Memory B cell (primary cell): ENCODE data around the gene PKM.

ENCODE experiments used
- ATAC-seq: fragments of 150-1000 bp; cut with Tn5 transposase; 2 replicates; pipeline ENCODE4 v1.10.0; 2021; ENCODE audit warnings: low read depth, mild to moderate bottlenecking, moderate library complexity
- DNase-seq, 2 donors: peaks; one replicate each; pipeline ENCODE4 v3.0.0; 2022; ENCODE audit warnings: low spot score in 2 of 2
- H3K27ac Mint-ChIP-seq: one replicate; pipeline ENCODE4 v1.8.0; 2022; ENCODE audit warnings: mild to moderate bottlenecking, moderate library complexity, mixed read lengths
- H3K27me3 Mint-ChIP-seq: one replicate; pipeline ENCODE4 v1.8.0; 2022; ENCODE audit warnings: mixed read lengths
- H3K36me3 Mint-ChIP-seq: one replicate; pipeline ENCODE4 v1.8.0; 2022; ENCODE audit warnings: mild to moderate bottlenecking, mixed read lengths
- H3K4me1 Mint-ChIP-seq: one replicate; pipeline ENCODE4 v1.8.0; 2022; ENCODE audit warnings: mixed read lengths
- H3K4me3 Mint-ChIP-seq: one replicate; pipeline ENCODE4 v1.8.0; 2022; ENCODE audit warnings: mild to moderate bottlenecking, moderate library complexity, mixed read lengths
- H3K9me3 Mint-ChIP-seq: one replicate; pipeline ENCODE4 v1.8.0; 2022; ENCODE audit warnings: mixed read lengths

The PKM gene

GRCh38 chr15:72201391-72201921 lies 29.5 kb downstream of the PKM start:
- Mint-ChIP-seq H3K4me3 (no peak overlapping the region), H3K27ac (peak overlapping the region; percentile 58), H3K9me3 (no peaks in the 10 kb centered on the region), H3K36me3 (peaks cover 30% of the 10 kb centered on the region), H3K4me1 (peaks cover 14% of the 10 kb centered on the region), H3K27me3 (peaks cover 4% of the 10 kb centered on the region)
- ATAC-seq (no peak), DNase-seq (no peak)

DNA sequence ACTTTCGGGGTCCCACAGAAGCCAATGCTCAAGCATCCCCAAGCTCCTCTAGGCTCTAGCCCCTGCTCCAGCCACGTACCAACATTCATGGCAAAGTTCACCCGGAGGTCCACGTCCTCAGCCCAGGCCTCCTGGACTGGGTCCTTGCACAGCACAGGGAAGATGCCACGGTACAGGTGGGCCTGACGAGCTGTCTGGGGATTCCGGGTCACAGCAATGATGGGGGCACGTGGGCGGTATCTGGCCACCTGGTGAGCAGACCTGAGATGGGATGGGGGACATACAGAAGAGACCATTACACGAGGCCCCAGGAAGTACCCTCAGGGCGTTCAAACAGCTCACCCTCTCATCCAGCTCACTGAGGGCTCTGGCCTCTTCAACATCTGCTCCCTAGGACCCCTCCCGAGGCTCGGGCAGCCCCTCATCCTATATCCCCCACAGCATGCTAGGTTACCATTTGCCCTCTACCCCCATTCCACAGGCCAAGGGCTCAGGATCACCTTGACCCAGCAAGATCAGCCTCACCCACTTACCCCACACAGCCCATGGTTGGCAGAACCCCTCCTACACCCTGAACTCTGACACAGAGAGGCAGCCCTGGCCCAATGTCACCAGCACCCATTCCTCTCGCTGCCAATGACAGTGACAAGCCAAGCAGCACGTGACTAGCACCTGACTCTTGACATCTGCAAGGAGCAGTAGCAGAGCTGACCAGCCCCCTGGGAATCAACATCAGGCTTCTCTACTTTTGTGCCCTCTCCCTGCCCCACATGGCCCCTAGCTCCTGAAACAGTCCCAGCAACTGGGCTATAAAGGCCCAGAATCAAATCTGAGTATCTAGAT lies 30.4 kb downstream of the PKM start:
- Mint-ChIP-seq H3K4me3 (no peak overlapping the region), H3K36me3 (peaks cover 25% of the 10 kb centered on the region), H3K9me3 (no peaks in the 10 kb centered on the region), H3K4me1 (peaks cover 14% of the 10 kb centered on the region), H3K27me3 (peaks cover 7% of the 10 kb centered on the region), H3K27ac (peak overlapping the region; percentile 58)
- no peak for DNase-seq
- no peak for ATAC-seq

DNA sequence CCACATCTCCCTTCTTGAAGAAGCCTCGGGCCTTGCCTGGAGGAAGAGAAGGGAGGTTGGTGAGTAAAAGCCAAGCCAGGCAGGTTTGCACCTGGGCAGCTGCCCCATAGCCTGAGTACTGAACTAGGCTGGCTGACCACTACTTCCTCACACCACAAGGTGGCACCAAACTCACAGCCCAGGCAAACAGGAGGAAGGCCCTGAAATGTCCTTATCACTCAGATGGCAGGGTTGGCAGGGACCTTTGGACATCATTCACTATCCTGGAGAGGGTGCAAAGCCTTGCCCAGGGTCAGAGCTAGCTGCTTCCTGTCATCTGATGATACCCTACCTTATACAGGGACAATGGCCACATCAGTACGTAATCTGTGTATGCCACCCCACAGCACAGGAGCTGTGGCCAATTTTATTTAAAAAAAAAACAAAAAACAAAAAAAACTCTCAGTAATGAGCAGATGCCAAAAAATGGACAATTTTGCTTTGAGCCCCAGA lies 31.2 kb downstream of the PKM start:
- Mint-ChIP-seq H3K36me3 (peaks cover 25% of the 10 kb centered on the region), H3K27me3 (peaks cover 7% of the 10 kb centered on the region), H3K4me3 (no peak overlapping the region), H3K9me3 (no peaks in the 10 kb centered on the region), H3K27ac (no peak overlapping the region), H3K4me1 (peaks cover 18% of the 10 kb centered on the region)
- ATAC-seq = peak; percentile 80
- peak; percentile 75 to 78 for DNase-seq

DNA sequence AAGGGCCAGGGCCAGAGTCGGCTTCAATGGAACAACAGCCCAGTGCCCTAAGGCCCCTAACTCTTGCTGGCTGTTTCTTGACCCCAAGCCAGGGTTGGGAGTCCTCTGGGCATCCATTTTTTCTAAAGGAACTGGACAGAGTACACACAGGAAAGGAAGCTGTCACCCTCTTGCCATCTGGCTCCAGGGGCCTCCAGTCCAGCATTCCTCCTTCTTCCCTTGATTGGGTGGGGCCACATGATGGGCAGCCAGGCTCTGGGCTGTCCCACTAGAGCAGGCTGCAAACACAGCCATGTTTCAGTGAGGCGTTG lies 31.8 kb downstream of the PKM start:
- Mint-ChIP-seq H3K36me3 (peaks cover 22% of the 10 kb centered on the region), H3K4me3 (no peak overlapping the region), H3K9me3 (no peaks in the 10 kb centered on the region), H3K4me1 (peaks cover 18% of the 10 kb centered on the region), H3K27me3 (peaks cover 9% of the 10 kb centered on the region), H3K27ac (no peak overlapping the region)
- ATAC-seq (no peak), DNase-seq (no peak)

DNA sequence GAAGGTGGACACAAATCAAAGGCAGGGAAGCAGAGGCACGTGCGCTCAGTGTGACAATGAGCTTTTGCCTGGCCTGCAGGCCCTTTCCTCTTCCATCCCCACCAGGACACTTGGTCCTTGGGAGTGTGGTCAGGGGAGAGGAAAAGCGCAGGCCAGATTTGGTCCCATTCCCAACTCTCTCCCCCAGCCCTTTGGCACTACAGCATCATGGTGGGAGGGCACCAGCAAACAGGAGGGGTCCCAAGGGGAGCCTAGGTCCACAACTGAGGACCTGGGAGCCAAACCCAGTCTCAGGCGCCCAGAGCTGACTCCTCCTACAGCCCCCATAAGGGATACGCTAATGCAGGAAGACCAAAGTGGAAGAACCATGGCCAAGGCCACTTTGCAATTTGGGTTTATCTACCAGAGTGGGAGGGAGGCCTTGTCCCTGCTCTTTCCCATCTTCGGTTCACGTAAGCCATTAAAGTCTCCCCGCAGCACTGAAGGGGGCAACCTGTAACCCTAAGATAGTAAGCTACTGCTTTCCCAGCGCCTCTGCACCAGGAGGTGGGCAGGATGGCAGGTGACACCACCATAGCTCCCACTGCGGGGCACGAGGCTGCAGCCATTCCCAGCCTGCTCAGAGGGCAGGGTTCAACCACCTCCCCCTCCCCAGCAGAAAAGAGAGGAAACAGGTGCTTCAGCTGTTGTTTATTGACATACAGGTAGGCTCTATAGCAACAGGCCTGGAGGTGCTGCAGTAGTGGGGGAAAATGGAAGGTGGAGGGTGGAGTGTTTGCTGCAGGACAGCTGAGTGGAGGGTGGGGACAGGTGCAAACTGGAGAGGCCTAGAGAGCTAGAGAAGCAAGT lies 32.4 kb downstream of the PKM start:
- Mint-ChIP-seq H3K36me3 (peaks cover 21% of the 10 kb centered on the region), H3K27me3 (peaks cover 9% of the 10 kb centered on the region), H3K27ac (peak overlapping the region; percentile 45), H3K4me1 (peaks cover 18% of the 10 kb centered on the region), H3K4me3 (no peak overlapping the region), H3K9me3 (no peaks in the 10 kb centered on the region)
- DNase-seq (no peak), ATAC-seq (no peak)

- Mint-ChIP-seq H3K9me3 (no peaks in the 10 kb centered on the region), H3K27me3 (peaks cover 9% of the 10 kb centered on the region), H3K4me3 (peak within 1 kb of the TSS; percentile 78), H3K36me3 (peaks cover 15% of the 10 kb centered on the region), H3K4me1 (peaks cover 15% of the 10 kb centered on the region), H3K27ac (peak within 1 kb of the TSS; percentile 45)
- ATAC-seq (peak; percentile 25), DNase-seq (peak in 1 of 2 donors; percentile 39)
Observed at GRCh38 chr15:72197460-72198355, 33.3 kb downstream of the PKM start, which contains the start of gene GRAMD2A. TSS of gene GRAMD2A (minus strand) at chr15:72197787.

DNA sequence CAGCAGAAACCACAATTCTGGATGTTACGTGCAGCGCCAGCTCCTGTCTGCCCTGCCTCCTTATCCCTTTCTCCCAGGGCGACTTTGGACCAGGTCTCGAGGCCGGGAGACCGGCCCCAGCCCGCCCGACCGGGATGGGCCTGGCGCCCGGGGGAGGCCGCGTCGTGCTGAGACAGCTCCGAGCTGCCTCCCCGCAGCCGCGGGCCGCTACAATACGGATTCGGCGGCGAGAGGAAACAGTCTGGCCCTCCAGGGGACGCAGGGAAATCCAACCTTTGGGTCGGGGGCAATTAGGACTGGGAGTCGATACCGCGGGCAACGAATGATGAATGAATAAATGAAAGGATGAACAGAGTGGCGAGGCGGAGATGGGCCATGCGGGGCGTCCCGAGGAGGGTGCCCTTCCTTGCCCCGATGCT lies 33.9 kb downstream of the PKM start:
- no peak overlapping the region for H3K27ac Mint-ChIP-seq
- H3K4me3 Mint-ChIP-seq = peak overlapping the region; percentile 73
- no peaks in the 10 kb centered on the region for H3K9me3 Mint-ChIP-seq
- DNase-seq = no peak
- no peak for ATAC-seq
- H3K36me3 Mint-ChIP-seq = peaks cover 12% of the 10 kb centered on the region
- peaks cover 9% of the 10 kb centered on the region for H3K27me3 Mint-ChIP-seq
- H3K4me1 Mint-ChIP-seq = peaks cover 15% of the 10 kb centered on the region

DNA sequence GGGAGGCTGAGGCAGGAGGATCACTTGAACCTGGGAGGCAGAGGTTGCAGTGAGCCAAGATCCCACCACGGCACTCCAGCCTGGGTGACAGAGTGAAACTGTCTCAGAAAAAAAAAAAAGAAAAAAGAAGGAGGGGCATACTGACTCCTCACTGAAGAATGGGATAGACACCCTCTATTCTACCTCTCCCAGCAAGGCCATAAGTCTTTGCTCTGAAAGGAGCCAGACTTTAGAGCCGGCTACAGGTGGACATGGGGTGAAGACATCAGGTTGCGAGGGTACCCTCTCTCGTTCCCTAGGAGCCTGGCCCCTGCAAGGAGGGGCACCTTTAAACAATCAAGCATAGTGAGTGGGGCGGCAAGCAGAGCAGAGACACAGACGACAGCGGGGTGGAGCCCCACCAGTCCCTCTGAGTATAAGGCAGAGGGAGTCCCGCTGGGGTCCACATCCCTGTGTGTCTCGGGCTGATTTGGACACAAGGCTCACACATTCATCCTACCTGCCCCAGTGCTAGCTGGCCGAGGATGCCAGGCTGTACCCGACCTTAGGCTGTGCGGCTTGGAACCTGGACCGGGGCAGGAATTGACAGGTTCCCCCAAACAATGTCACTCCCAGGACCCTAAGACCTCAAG lies 34.5 kb downstream of the PKM start:
- peak overlapping the region; percentile 21 for H3K4me3 Mint-ChIP-seq
- H3K4me1 Mint-ChIP-seq = peaks cover 13% of the 10 kb centered on the region
- ATAC-seq (no peak), DNase-seq (no peak)
- H3K9me3 Mint-ChIP-seq = no peaks in the 10 kb centered on the region
- peaks cover 9% of the 10 kb centered on the region for H3K27me3 Mint-ChIP-seq
- H3K36me3 Mint-ChIP-seq = peaks cover 12% of the 10 kb centered on the region
- no peak overlapping the region for H3K27ac Mint-ChIP-seq

DNA sequence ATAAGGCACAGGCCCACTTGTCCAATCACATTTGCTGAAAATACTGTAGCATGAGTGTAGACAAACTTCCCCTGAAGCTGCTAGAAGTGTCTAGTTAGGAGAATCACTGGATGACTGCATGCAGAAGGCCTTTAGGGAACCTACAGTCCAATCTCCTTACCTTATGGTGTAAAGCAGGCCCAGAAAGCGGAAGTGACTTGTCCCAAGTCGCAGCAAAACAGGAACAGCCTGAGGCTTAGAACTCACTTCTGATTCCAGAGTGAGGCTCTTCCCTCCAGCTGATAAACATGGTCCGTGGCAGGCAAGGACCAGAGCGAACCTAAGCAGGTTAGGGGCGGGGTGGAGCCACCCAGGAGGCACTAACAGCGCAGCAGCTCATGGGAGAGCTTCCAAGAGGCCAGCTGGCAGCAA lies 35.9 kb downstream of the PKM start:
- Mint-ChIP-seq H3K27ac (no peak overlapping the region), H3K36me3 (peaks cover 6% of the 10 kb centered on the region), H3K9me3 (no peaks in the 10 kb centered on the region), H3K4me1 (peaks cover 9% of the 10 kb centered on the region), H3K4me3 (no peak overlapping the region), H3K27me3 (peaks cover 13% of the 10 kb centered on the region)
- DNase-seq (no peak), ATAC-seq (peak; percentile 23)

DNA sequence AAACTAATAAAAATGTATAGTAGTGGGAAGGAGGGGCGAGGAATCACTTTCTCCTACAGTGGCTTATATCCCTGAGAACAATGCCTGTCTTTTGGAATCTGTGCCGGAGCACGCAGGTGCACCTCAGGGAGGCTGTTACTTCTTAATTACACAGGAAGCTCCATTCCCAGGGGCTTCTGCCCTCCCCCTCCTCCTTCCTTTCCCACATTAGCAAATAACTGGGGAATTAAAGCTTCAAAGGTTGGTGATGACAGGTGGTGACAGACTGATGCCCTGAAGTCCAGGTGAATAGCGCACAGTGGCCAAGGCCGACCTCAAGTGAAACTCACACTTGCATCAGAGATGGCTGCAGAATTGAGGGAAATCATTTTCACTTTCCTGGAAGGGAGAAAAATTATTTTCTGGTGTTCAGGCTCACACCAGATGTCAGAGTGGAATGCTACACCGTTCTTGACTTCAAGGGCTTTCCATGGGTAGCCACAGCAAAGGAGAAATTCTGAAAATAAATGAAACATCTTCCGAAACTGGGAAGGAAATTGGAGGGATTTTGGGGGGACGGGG lies 37.1 kb downstream of the PKM start:
- DNase-seq (no peak), ATAC-seq (no peak)
- Mint-ChIP-seq H3K4me3 (no peak overlapping the region), H3K9me3 (no peaks in the 10 kb centered on the region), H3K27me3 (peaks cover 14% of the 10 kb centered on the region), H3K36me3 (peaks cover 3% of the 10 kb centered on the region), H3K4me1 (peaks cover 9% of the 10 kb centered on the region), H3K27ac (no peak overlapping the region)

DNA sequence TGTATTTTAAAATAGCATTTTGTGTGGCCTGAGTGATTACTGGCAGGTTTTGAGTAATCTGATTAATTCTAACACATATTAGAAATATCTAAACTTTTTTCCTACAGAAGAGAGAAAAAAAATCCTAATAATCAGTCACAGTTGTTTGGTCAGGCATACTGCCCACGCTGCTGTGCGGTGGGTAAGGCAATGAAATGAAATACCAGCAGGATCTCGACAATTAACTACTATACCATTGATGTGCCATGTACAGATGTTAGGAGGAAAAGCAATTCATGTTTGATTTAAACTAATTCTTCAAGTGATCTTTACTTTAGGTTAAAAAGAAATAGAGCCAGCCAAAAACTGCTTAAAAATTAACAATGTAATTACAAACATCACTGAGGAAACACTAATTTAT lies 38.6 kb downstream of the PKM start:
- H3K9me3 Mint-ChIP-seq = no peaks in the 10 kb centered on the region
- H3K27me3 Mint-ChIP-seq = peaks cover 10% of the 10 kb centered on the region
- H3K36me3 Mint-ChIP-seq = no peaks in the 10 kb centered on the region
- H3K4me3 Mint-ChIP-seq = no peak overlapping the region
- ATAC-seq (no peak), DNase-seq (no peak)
- H3K4me1 Mint-ChIP-seq = peaks cover 4% of the 10 kb centered on the region
- H3K27ac Mint-ChIP-seq = no peak overlapping the region

DNA sequence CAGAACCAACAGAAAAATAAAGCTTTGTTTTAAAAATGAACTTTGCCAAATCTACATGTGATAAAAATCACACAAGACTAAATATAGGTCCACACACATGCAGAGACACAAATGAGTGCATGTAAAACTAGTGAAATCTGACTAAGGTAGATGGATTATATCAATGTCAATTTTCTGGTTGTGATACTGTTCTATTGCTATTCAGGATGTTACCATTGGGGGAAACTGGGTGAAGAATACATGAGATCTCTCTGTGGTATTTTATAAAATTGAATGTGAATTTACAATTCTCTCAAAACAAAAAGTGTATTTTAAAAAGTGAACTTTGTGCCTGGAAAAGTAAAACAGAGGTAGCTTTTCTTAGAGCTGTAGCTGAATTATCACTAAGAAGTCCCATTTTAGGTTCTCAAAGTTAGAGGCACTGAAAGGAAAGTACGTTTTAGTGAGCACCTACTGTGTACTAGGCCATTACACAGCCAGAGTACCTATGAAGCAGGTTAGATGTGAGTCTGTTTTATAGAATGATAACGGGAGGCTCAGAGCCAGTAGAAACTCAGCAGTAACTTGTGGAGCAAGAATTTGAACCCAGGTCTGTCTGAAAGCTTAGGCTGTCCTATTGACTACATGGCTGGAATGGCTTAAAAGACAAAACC lies 41.6 kb downstream of the PKM start:
- H3K27me3 Mint-ChIP-seq = peaks cover 13% of the 10 kb centered on the region
- no peaks in the 10 kb centered on the region for H3K9me3 Mint-ChIP-seq
- no peaks in the 10 kb centered on the region for H3K4me1 Mint-ChIP-seq
- no peak for DNase-seq
- no peaks in the 10 kb centered on the region for H3K36me3 Mint-ChIP-seq
- no peak overlapping the region for H3K4me3 Mint-ChIP-seq
- ATAC-seq = no peak
- no peak overlapping the region for H3K27ac Mint-ChIP-seq
